ENCODE measurements around the gene KMT2E. TPM values are rescaled to one million over a fixed set of nuclear protein-coding genes. Genes with fewer than 3 reads are reported as not detected.

The KMT2E gene
- 100.0 and 152 TPM in 2 replicates for total RNA-seq

GRCh38 chr7:105013816-105014692, at the start of gene KMT2E:
Gene KMT2E (plus strand): TSS chr7:105014205. CDS start chr7:105040953, 26,748 bp downstream.

Data from smooth muscle cell of the pulmonary artery (primary cell).